Stimulated activated CD8-positive, alpha-beta memory T cell treated with anti-CD3 and anti-CD28 coated beads, Interleukin-7, amount 100 ng/mL, for 4 hours (primary cell): Measurements from ENCODE around the gene COA4.

ENCODE experiments used
- DNase-seq, 2 donors: peaks; one replicate each; pipeline ENCODE4 v3.0.0-alpha.2; 2020; ENCODE audit warnings: low read depth in 2 of 2

The COA4 gene

DNA sequence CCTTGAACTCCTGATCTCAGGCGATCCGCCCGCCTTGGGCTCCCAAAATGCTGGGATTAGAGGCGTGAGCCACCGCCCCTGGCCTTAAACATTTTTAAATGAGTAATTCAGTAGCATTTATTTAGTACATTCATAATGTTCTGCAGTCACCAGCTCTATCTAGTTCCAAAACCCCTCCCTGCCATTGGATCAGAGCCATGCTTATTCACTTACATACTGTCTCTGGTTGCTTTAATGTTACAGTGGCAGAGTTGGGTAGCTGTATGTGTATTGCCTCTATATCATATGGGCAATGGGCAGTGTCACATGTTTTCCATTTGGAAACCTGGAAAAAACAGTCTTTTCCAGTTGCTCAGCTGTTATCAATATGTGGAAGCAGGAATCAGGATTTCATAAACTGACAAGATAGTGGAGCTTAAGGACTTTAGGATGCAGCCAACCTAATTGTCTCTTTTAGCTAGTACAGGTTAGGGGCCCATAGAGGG is 10.5 kb downstream of the COA4 start:
- no peak for DNase-seq

DNA sequence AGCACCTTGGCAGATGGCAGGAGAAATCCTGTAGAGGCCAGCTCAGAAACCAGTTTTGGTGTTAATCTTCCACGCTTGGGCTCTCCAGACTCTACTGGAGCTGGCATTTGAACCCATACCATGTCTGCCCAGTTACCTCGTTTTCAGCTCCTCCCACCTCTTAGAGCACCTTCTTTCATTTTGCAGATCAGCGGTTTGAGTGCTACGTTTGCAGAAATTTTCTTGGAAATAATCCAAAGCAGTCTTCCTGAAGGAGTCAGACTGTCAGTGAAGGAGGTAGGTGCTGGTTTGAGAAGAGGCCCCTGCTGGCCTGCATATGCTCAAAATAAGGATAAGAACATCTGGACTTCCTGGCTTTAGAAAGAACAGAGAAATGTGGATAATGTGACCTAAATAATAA is 13.7 kb downstream of the COA4 start:
- no peak for DNase-seq

DNA sequence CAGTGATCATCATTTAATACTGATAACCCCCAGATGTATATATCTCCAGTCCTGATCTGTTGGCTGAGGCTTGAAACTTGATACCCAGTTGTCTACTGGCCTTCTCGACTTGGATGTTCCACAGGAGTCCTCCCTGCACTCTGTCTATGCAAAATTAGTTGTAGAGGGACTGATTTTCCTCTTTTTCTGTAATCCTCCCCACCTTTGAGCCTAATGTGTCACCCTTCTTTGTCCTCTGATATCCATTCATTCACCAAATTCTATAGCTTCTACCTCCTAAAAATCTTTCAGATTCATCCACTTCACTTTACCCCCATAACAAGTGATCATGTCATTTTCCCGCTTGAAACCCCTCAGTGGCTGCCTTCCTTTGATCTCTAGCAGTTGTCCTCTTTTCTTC is 16.4 kb downstream of the COA4 start:
- no peak for DNase-seq

DNA sequence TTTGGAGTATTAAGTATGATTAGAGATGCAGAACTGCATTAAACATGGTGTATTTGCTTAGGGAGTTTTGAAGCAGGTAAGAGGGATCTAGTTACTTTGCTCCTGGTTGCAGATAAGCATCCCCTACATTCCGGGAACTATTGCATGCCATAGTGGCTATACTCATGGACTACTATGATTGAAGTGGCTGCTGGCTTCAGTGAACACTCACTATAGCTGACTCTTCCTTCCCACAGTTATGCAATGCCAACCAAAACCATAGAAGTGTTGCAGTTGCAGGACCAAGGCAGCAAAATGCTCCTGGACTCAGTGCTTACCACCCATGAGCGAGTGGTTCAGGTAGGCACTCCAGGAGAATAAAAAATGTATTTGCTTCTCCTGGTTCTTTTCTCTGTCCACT is 17.0 kb downstream of the COA4 start:
- DNase-seq: no peak

DNA sequence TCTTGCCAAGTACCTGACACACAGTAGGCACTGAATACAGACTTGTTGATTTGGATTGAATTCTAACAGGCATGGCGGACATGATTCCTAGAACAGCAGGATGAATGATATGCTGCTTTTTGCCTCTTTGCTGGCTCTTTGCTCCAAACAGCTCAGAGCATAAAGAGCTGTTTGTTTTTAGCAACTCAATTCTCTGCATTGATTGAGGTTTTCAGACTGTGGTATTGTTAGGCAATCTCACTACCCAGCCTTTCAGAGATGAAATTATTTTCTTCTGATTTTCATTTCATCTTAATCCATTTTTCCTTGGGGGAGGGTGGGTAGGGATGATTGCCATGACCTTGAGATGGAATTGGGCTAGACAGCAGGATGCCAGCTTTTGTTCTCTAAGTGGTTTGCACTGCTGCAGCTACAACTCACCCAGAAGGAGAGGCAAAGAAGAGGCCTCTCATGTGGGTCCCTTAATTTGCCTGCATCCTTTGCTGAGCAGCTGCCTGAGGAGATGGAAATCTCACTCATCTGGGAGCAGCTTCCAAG is 20.5 kb downstream of the COA4 start:
- DNase-seq: no peak

DNA sequence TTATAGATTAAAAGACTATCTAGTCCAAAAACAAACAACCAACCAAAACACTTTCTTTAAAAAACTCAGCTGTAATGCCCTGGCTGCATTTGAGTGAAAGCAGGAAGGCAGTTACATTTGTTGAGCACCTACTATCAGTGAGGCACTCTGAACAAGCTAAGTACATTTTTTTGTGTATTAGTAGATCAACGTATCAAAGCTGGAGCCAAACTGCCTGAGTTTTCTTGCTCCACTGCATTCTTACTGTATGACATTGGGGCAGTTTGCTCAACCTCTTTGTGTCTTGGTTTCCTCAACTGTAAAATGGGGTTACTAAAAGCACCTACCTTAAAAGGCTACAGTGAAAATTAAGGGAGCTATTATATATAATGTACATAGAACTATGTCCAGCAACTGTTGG is 22.0 kb downstream of the COA4 start:
- no peak for DNase-seq

DNA sequence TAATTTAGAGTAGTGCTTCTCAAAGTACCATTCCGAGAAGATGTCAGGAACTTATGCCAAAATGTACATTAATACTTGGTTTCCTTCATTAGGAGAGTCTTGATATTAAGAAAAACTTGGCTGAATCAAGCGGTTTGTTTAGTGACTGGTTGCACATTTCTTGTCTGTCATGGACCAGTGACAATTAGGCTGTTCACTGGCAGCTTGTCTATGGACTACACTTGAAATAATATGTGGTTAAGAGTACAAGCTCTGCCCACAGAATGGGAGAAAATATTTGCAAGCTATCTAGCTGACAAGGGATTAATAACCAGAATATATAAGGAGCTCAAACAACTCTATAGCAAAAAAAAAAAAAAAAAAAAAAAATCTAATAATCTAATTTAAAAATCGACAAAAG is 24.6 kb downstream of the COA4 start:
- no peak for DNase-seq

DNA sequence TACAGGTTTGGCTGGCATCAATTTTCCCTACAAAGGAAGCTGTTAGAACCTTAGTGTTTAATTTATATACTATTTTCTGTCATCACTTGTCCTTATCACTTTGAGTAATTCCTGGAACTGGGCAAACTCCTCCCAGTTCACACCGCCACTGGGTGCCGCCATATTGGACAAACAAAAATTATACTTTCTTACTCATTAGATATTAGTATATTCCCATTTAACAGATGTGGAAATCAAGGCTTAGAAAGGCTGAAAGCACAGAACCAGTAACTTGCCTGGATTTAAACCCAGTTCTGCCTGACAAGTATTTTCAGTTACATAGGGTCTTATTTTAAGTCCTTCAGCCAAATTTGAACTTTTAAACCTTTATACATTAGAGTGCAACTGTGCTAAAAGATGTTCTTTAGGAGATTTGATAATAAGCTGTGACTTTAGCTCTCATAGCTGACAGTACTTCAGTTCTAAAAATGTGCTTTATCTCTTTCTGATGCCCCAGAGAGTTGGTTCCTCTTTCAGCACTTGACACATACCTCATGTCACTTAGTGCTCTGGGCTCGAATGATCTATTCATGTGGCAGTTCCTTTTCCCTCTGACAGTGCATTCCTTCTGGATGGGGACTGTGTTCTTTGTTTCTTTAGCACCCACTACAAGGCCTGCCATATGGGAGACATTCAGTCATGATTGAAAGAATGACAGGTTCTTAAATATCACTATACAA is 25.4 kb downstream of the COA4 start:
- no peak for DNase-seq

DNA sequence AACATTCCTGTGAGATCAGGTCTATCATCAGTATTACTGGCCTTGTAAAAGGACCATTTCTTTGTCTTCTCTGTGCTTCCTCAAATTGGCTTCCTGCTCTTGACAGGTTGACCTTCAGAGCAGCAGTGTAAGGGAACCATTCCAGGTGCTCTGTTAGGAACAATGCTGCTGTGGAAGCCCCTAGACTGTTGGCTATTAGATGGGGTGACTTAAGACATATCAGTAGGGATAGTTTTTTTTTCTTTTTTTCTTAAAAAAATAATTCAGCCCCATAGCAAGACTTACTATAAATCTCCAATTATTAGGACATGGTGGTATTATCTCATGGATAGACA is 37.6 kb downstream of the COA4 start:
- DNase-seq: no peak

DNA sequence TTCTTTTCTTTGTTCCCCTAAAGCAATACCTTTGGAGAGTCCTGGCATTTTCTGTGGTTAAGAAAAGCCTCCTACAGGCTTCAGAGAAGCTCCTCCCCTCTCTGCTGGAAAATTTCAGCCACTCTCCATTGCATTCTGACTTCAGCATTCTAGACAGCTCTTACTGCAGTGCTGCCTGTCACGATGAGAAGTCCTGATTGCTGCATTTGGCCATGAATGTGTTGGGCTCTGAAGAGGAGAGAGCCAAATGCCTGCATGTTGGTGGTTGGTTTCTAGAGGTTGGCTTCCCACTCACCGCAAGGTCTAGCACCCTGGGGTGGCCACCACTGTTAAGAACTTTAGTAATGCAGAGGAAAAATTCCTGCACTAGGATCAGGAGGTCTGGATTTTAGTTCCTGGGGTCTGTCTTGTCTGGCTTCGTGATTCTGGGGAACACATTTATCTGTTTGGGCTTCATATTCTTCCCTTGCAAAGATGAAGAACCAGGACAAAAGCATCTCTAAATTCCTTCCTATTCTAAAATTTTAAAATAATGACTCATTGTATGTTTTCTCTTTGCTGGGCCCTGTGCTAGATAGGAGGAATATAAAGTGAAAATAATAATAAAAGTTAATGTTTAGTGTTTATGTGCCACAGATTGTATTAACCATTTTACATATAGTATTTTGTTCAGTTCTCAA is 38.1 kb downstream of the COA4 start:
- DNase-seq: no peak

DNA sequence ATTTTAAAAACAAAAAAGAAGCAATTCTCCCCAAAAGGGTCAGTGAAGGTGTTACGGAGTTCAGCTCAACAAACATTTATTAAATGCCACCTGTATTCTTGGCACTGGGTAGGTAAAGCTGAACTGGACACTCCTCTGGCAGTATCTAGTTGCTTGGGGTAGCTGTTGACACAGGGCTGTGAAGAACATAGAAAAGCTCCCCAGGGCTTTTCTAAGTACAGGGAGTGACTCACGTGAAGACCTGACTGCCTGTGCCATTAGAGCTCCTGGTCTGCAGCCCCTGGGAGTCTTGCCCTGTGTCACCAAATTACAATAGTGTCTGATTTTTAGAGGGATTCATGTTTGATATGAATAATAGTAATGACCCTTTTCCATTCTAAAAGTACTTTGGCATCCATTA is 43.6 kb downstream of the COA4 start:
- no peak for DNase-seq

DNA sequence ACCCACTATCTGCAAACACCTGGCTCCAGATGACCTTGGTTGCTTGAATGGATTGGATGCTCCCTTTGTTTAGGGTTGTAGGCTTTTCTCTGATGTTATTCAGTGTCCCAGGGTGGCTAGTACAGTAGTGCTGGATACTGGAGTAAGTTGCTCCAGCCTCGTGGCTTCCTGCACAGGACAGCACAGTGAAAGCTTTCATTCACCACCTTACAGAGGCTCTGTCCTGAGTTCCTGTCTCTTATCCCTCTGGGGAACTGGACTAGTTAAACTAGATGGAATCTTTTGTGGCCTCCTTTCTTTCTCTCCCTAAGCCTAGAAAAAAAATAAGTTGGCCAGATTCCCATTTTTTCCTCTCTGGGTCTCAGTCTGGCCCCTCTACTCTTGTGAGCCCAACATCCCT is 46.4 kb downstream of the COA4 start:
- no peak for DNase-seq
